ENCODE data around the gene DNAH17. TPM values are rescaled to one million over a fixed set of nuclear protein-coding genes. Genes with fewer than 3 reads are reported as not detected.

DNAH17 gene
- total and polyA plus RNA-seq, 2 of the 13 experiments (the other 11 are each of a cell fraction or from before 2014, with no cell fraction given): 0.86 to 1.6 TPM

GRCh38 chr17:78558989-78559388 lies 18.2 kb downstream of the DNAH17 start:
- H3K27ac ChIP-seq (ENCODE audit: extremely low read length, insufficient read depth, low read length): no peak overlapping the region
- no peak for FAIRE-seq
- in situ Hi-C loops (cut with HindIII; ENCODE audit: extremely low pct_ligation_motif_present, low pct_unique_long_range_greater_than_20kb): no loop called here
- no peaks in the 10 kb centered on the region; a peak in 1 of 5 replicates for H3K27me3 ChIP-seq (ENCODE audit: control insufficient read depth in 1 of 2, insufficient read depth in 2 of 2, low read length in 2 of 2)
- no peak for DNase-seq (ENCODE audit: low spot score)
- no peak for ATAC-seq
- no peaks in the 10 kb centered on the region for H4K20me1 ChIP-seq (ENCODE audit: insufficient read depth, low read length)
- CTCF ChIA-PET (ENCODE audit: low intra/inter-chr PET ratio, low total read pairs): interaction anchor here (1.1 kb wide), 1 partner anchor 62 kb away, joined by 5 read pairs; no protein-coding TSS in a partner anchor
- H3K9me3 ChIP-seq (ENCODE audit: low read length): no peaks in the 10 kb centered on the region
- H3K4me2 ChIP-seq (ENCODE audit: low read depth, low read length): no peak overlapping the region
- POLR2A ChIA-PET: no interaction called here
- 68% methylated on average over 5 of the region's 5 CpGs for WGBS (ENCODE audit: low lambda C conversion rate)
- H3K4me3 ChIP-seq (replicated peaks in 1 of 3; ENCODE audit: insufficient read depth in 1 of 3, low read depth in 2 of 3, low read length in 3 of 3): no peak overlapping the region
- H3K79me2 ChIP-seq (ENCODE audit: insufficient read depth, low read length): no peaks in the 10 kb centered on the region
- intact Hi-C loops (cut with micrococcal nuclease; ENCODE audit: unreplicated experiment): loop anchor here (1.0 to 5.0 kb wide), 2 partner anchors 33 to 42 kb away; no protein-coding TSS in a partner anchor
- peaks cover 42% of the 10 kb centered on the region for H3K4me1 ChIP-seq (ENCODE audit: insufficient read depth, low read length)
- H2AFZ ChIP-seq (ENCODE audit: low read length): no peak overlapping the region
- no TSS peak for BruUV-seq (replicated peaks)
- H3K36me3 ChIP-seq (replicated peaks in 1 of 2; ENCODE audit: control insufficient read depth in 1 of 2, insufficient read depth in 2 of 2, low read length in 2 of 2): no peaks in the 10 kb centered on the region
- H3K9ac ChIP-seq (ENCODE audit: insufficient read depth, low read depth, low read length): no peak overlapping the region
- TF ChIP-seq POGK (CRISPR knock-in tag; conservative IDR thresholded peaks at IDR 0.05) (no peak), HDAC1 (CRISPR knock-in tag; IDR thresholded peaks at IDR 0.05) (no peak), CREB3 (CRISPR knock-in tag; IDR thresholded peaks at IDR 0.05) (no peak), PHF8 (CRISPR knock-in tag; IDR thresholded peaks at IDR 0.05) (0 out of 2 replicates have a peak, but pooled peaks have one; percentile 11), POLR2AphosphoS2 (IDR thresholded peaks at IDR 0.05; ENCODE audit: low read depth, low read length) (no peak), ZNF704 (CRISPR knock-in tag; IDR thresholded peaks at IDR 0.05; ENCODE audit: borderline replicate concordance) (no peak), ZXDC (CRISPR knock-in tag; IDR thresholded peaks at IDR 0.05) (no peak)

Data from HepG2 (cell line).